RWPE2 (cell line): ENCODE measurements around the gene COL4A2.

Experiments
- ATAC-seq: fragments of 200-7000 bp; cut with Tn5 transposase; 3 replicates; pipeline ENCODE4 v1.9.1; 2021; ENCODE audit warnings: low read depth
- DNase-seq: peaks from one replicate; pipeline ENCODE4 v3.0.0-alpha.2; 2020; ENCODE audit warnings: low spot score
- H3K27ac ChIP-seq: fragments of 450-650 bp; 2 replicates; pipeline ENCODE4 v1.5.1; 2017; ENCODE audit warnings: mild to moderate bottlenecking; ENCODE audit not compliant: poor library complexity, severe bottlenecking
- H3K27me3 ChIP-seq: fragments of 250-450 bp; sonication (Bioruptor Pico); 2 replicates; pipeline ENCODE4 v1.5.1; 2021; ENCODE audit warnings: mild to moderate bottlenecking, moderate library complexity; ENCODE audit not compliant: insufficient read depth, poor library complexity, severe bottlenecking
- H3K36me3 ChIP-seq: fragments of 250-450 bp; sonication (Bioruptor Pico); 2 replicates; pipeline ENCODE4 v1.5.1; 2020; ENCODE audit warnings: low read depth, mild to moderate bottlenecking, moderate library complexity
- H3K4me1 ChIP-seq: fragments of 250-450 bp; sonication (Bioruptor Pico); 2 replicates; pipeline ENCODE4 v1.5.1; 2021; ENCODE audit warnings: mild to moderate bottlenecking, moderate library complexity; ENCODE audit not compliant: insufficient read depth, poor library complexity, severe bottlenecking
- H3K4me3 ChIP-seq: fragments of 250-450 bp; sonication (Bioruptor Pico); 2 replicates; pipeline ENCODE4 v1.5.1; 2021; ENCODE audit warnings: mild to moderate bottlenecking, moderate library complexity; ENCODE audit not compliant: severe bottlenecking
- H3K9me3 ChIP-seq: fragments of 250-450 bp; sonication (Bioruptor Pico); 2 replicates; pipeline ENCODE4 v1.5.1; 2021; ENCODE audit warnings: mild to moderate bottlenecking, moderate library complexity; ENCODE audit not compliant: severe bottlenecking
- CTCF ChIP-seq: fragments of 450-650 bp; IDR thresholded peaks from one replicate; pipeline ENCODE4 v1.5.1; 2017; ENCODE audit warnings: mild to moderate bottlenecking, moderate library complexity; ENCODE audit not compliant: poor library complexity, severe bottlenecking

Gene COL4A2

DNA sequence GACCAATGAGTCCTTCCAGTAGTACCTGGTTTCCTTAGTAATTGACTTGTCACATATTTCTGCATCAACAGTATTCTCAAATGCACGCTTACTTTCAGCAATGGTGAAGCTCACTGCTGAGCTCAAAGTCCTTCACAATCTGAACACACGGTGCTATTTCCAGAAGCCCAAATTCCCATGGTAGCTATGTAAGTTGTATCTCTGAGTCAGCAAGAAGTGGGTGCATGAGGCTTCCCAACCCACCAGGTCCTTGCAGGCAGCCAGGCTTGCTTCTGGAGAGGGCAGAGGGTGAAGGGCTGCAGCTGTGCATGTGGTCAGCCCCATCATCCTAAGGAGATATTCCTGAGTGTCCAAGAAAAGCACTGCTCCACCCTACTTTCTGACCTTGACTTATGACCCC is 25.7 kb downstream of the COL4A2 start:
- Histone ChIP-seq H3K36me3 (peaks cover 48% of the 10 kb centered on the region), H3K4me3 (no peak overlapping the region), H3K9me3 (no peaks in the 10 kb centered on the region), H3K27ac (peak overlapping the region; percentile 54), H3K27me3 (no peaks in the 10 kb centered on the region), H3K4me1 (peaks cover 11% of the 10 kb centered on the region)
- no peak for TF ChIP-seq CTCF
- DNase-seq: no peak
- ATAC-seq: no peak

- H3K27ac ChIP-seq: peak overlapping the region; percentile 54
- no peak for TF ChIP-seq CTCF
- H3K36me3 ChIP-seq: peaks cover 39% of the 10 kb centered on the region
- H3K4me1 ChIP-seq: peaks cover 11% of the 10 kb centered on the region
- no peak overlapping the region for H3K4me3 ChIP-seq
- no peaks in the 10 kb centered on the region for H3K27me3 ChIP-seq
- no peak for DNase-seq
- no peaks in the 10 kb centered on the region for H3K9me3 ChIP-seq
- no peak for ATAC-seq
Observed at GRCh38 chr13:110333837-110334236, 26.8 kb downstream of the COL4A2 start.

DNA sequence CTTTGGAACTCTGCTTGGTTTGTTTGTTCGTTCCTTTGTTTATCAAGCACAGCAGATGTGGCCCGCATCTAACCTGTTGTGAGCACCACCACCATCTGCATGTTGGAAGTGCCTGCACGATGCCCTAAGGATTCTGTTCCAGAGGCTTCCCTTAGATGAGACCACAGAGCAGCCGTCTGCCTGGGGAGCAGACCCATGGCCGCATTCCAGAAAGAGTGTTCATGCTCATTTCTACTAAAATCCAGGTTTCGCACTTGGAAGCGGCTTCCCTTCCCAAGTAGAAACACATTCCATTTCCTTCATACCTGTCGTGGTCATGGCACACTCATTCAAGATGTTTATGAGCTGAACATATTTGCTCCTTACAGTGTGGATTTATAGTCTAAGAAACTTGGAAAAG is 27.2 kb downstream of the COL4A2 start:
- ATAC-seq: peak; percentile 69
- Histone ChIP-seq H3K9me3 (no peaks in the 10 kb centered on the region), H3K36me3 (peaks cover 36% of the 10 kb centered on the region), H3K4me1 (peaks cover 11% of the 10 kb centered on the region), H3K4me3 (no peak overlapping the region), H3K27ac (peak overlapping the region; percentile 54), H3K27me3 (no peaks in the 10 kb centered on the region)
- TF ChIP-seq CTCF: no peak
- no peak for DNase-seq

DNA sequence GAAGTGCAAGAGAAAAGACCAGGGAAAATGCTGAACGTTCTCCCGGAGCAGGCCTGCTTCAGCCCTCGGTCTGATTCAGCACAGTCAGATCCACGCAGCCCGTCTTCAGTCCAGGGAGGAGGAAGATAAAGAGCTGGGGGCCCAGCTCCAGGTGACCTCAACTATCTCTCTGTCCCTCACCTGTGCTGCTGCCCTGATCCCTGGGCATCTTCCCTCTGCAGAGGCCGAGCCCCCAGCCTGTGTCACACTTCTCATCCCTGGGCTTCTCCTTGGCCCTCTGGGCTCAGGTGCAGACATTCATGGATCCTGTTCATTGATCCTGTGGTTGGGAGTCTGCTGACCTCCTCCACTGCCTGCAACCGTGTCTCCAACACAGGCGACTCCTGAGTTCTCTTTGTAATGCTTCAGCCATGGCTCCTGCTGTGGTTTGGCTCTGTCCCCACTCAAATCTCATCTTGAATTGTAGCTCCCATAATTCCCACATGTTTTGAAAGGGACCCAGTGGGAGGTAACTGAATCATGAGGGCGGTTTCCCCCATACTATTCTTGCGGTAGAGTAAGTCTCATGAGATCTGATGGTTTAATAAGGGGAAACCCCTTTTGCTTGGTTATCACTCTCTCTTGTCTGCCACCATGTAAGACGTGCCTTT is 27.9 kb downstream of the COL4A2 start:
- TF ChIP-seq CTCF: no peak
- no peaks in the 10 kb centered on the region for H3K27me3 ChIP-seq
- peaks cover 11% of the 10 kb centered on the region for H3K4me1 ChIP-seq
- H3K27ac ChIP-seq: peak overlapping the region; percentile 54
- DNase-seq (no peak), ATAC-seq (no peak)
- no peaks in the 10 kb centered on the region for H3K9me3 ChIP-seq
- H3K4me3 ChIP-seq: no peak overlapping the region
- peaks cover 32% of the 10 kb centered on the region for H3K36me3 ChIP-seq

- no peak overlapping the region for H3K27ac ChIP-seq
- H3K36me3 ChIP-seq: peaks cover 29% of the 10 kb centered on the region
- no peaks in the 10 kb centered on the region for H3K27me3 ChIP-seq
- no peak for TF ChIP-seq CTCF
- H3K9me3 ChIP-seq: no peaks in the 10 kb centered on the region
- ATAC-seq (no peak), DNase-seq (no peak)
- peaks cover 22% of the 10 kb centered on the region for H3K4me1 ChIP-seq
- H3K4me3 ChIP-seq: no peak overlapping the region
Observed at GRCh38 chr13:110336108-110336507, 29.0 kb downstream of the COL4A2 start.
